ENCODE data around the gene SLC37A1.

GRCh38 chr21:42539342-42539741, 25.7 kb downstream of the SLC37A1 start:
- TF ChIP-seq EZH2 (IDR thresholded peaks at IDR 0.05; ENCODE audit: borderline replicate concordance, low read depth, low read length, poor library complexity, severe bottlenecking), result no peak
- TF ChIP-seq CTCF (conservative IDR thresholded peaks at IDR 0.05; ENCODE audit: low read depth, low read length), result no peak

All from A673 (cell line).